ENCODE results near the gene PITPNC1. TPM values are rescaled to one million over a fixed set of nuclear protein-coding genes. Genes with fewer than 3 reads are reported as not detected.
"Not testable (repeated sequence)": the region's sequence is repeated elsewhere in the genome, so short reads cannot be mapped to it uniquely, and the experiment has no call there.

PITPNC1 gene
- total RNA-seq, 1 experiment from 2014 or later: 20.8 TPM

DNA sequence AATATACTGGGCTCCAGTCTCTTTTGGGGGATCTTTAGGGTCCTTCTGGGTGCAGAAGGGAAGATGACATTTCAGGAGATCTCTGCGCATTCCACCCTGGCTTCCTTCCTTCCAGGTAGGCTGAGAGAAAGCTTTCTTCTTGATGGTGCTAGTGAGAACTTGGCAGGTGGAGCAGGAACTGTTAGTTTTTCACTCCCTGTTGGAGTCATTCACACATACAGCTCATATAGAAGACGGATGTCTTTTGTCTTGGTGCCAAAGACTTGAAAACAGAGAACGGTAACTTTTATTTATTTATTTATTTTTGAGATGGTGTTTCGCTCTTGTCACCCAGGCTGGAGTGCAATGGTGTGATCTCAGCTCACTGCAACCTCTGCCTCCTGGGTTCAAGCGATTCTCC, 43.9 kb downstream of the PITPNC1 start:
- CTCF ChIA-PET: no interaction called here

DNA sequence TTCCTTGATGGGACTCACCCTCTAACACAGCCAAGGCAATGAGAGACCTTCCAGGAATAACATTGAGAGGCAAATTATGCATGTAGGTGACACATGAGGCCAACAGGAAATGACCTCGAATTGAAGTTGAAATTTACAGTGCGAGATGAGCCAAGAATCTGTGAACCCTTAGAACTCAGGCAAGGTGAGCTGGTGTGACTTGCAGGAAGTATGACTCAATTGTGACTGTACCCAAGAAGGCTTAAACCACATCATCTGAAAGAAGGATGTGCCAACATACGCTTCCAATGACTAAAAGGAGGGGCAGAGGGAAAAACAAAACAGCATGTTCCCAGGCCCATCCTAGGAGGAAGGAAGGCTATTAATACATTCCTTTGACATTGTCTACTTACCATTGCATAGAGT, 44.8 kb downstream of the PITPNC1 start:
- DNase-seq (ENCODE audit: low read depth, low spot score) (peak; percentile 96), ATAC-seq (peak; percentile 95)
- in situ Hi-C loops (cut with HindIII; ENCODE audit: low pct_unique_long_range_greater_than_20kb, low sequenced_read_pairs): no loop called here
- POLR2A ChIA-PET: no interaction called here
- Histone ChIP-seq H3K9me3 (ENCODE audit: control insufficient read depth, insufficient read depth, low read depth, low read length) (no peaks in the 10 kb centered on the region), H3K36me3 (ENCODE audit: control insufficient read depth, insufficient read depth, low read length) (no peaks in the 10 kb centered on the region), H3K4me3 (ENCODE audit: low read depth in 2 of 2, low read length in 2 of 2) (peak overlapping the region in 1 of 2 experiments; percentile 2; a peak in 1 of 4 replicates), H3K27me3 (ENCODE audit: control insufficient read depth, insufficient read depth, low read length) (no peaks in the 10 kb centered on the region), H3K27ac (ENCODE audit: low read length) (peak overlapping the region; percentile 87), H3K4me1 (ENCODE audit: control insufficient read depth, insufficient read depth, low read length) (peaks cover 36% of the 10 kb centered on the region)
- intact Hi-C loops (cut with micrococcal nuclease; ENCODE audit: unreplicated experiment): no loop called here
- no TSS peak for BruUV-seq (replicated peaks)
- TF ChIP-seq TCF7L2 (IDR thresholded peaks at IDR 0.05; ENCODE audit: low read depth, low read length) (peak; percentile 59; the same call in 1 of the 2 replicates), POLR2AphosphoS5 (IDR thresholded peaks at IDR 0.05; ENCODE audit: low read depth, low read length) (no peak)
- CTCF ChIA-PET: no interaction called here

More for the DNA sequence above, 43.9 kb downstream of the PITPNC1 start:
- H3K27me3 ChIP-seq (ENCODE audit: control insufficient read depth, insufficient read depth, low read length): no peaks in the 10 kb centered on the region
- TF ChIP-seq, protein P1, sequence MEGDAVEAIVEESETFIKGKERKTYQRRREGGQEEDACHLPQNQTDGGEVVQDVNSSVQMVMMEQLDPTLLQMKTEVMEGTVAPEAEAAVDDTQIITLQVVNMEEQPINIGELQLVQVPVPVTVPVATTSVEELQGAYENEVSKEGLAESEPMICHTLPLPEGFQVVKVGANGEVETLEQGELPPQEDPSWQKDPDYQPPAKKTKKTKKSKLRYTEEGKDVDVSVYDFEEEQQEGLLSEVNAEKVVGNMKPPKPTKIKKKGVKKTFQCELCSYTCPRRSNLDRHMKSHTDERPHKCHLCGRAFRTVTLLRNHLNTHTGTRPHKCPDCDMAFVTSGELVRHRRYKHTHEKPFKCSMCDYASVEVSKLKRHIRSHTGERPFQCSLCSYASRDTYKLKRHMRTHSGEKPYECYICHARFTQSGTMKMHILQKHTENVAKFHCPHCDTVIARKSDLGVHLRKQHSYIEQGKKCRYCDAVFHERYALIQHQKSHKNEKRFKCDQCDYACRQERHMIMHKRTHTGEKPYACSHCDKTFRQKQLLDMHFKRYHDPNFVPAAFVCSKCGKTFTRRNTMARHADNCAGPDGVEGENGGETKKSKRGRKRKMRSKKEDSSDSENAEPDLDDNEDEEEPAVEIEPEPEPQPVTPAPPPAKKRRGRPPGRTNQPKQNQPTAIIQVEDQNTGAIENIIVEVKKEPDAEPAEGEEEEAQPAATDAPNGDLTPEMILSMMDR (IDR thresholded peaks at IDR 0.05): no peak
- TF ChIP-seq SIN3A (IDR thresholded peaks at IDR 0.05; ENCODE audit: borderline replicate concordance, insufficient read depth, low read depth, low read length): no peak
- no peak for TF ChIP-seq POLR2AphosphoS5 (IDR thresholded peaks at IDR 0.05; ENCODE audit: low read depth, low read length)
- no peak for TF ChIP-seq TCF7L2 (IDR thresholded peaks at IDR 0.05; ENCODE audit: low read depth, low read length)
- TF ChIP-seq, protein P2, sequence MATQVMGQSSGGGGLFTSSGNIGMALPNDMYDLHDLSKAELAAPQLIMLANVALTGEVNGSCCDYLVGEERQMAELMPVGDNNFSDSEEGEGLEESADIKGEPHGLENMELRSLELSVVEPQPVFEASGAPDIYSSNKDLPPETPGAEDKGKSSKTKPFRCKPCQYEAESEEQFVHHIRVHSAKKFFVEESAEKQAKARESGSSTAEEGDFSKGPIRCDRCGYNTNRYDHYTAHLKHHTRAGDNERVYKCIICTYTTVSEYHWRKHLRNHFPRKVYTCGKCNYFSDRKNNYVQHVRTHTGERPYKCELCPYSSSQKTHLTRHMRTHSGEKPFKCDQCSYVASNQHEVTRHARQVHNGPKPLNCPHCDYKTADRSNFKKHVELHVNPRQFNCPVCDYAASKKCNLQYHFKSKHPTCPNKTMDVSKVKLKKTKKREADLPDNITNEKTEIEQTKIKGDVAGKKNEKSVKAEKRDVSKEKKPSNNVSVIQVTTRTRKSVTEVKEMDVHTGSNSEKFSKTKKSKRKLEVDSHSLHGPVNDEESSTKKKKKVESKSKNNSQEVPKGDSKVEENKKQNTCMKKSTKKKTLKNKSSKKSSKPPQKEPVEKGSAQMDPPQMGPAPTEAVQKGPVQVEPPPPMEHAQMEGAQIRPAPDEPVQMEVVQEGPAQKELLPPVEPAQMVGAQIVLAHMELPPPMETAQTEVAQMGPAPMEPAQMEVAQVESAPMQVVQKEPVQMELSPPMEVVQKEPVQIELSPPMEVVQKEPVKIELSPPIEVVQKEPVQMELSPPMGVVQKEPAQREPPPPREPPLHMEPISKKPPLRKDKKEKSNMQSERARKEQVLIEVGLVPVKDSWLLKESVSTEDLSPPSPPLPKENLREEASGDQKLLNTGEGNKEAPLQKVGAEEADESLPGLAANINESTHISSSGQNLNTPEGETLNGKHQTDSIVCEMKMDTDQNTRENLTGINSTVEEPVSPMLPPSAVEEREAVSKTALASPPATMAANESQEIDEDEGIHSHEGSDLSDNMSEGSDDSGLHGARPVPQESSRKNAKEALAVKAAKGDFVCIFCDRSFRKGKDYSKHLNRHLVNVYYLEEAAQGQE (IDR thresholded peaks at IDR 0.05; ENCODE audit: insufficient read depth in 1 of 2, low read depth in 2 of 2, low read length in 1 of 2): no peak
- no peaks in the 10 kb centered on the region for H3K9me3 ChIP-seq (ENCODE audit: control insufficient read depth, insufficient read depth, low read depth, low read length)
- ATAC-seq (peak; percentile 24; the same call in 1 of the 2 replicates), DNase-seq (ENCODE audit: low read depth, low spot score) (no peak)
- POLR2A ChIA-PET: no interaction called here
- no peaks in the 10 kb centered on the region for H3K36me3 ChIP-seq (ENCODE audit: control insufficient read depth, insufficient read depth, low read length)
- peak overlapping the region; percentile 71 for H3K27ac ChIP-seq (ENCODE audit: low read length)
- in situ Hi-C loops (cut with HindIII; ENCODE audit: low pct_unique_long_range_greater_than_20kb, low sequenced_read_pairs) (no loop called here), intact Hi-C loops (cut with micrococcal nuclease; ENCODE audit: unreplicated experiment) (no loop called here)
- H3K4me1 ChIP-seq (ENCODE audit: control insufficient read depth, insufficient read depth, low read length): peaks cover 36% of the 10 kb centered on the region
- peak overlapping the region in 1 of 2 experiments; percentile 30; a peak in 2 of 4 replicates for H3K4me3 ChIP-seq (ENCODE audit: low read depth in 2 of 2, low read length in 2 of 2)
- BruUV-seq (replicated peaks): no TSS peak

DNA sequence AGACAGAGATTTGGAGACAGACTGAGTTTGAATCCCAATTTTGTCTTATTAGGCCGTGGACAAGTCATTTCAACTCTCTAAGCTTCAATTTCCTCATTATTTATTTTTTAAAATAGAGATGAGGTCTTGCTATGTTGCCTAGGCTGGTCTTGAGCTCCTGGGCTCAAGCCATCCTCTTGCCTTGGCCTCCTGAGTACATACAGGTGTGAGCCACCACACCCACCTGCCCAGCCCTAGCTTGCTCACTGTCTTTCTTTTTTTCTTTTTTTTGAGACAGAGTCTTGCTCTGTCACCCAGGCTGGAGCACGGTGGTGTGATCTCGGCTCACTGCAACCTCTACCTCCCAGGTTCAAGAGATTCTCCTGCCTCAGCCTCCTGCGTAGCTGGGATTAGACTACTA, 45.2 kb downstream of the PITPNC1 start:
- in situ Hi-C loops (cut with HindIII; ENCODE audit: low pct_unique_long_range_greater_than_20kb, low sequenced_read_pairs); intact Hi-C loops (cut with micrococcal nuclease; ENCODE audit: unreplicated experiment); POLR2A ChIA-PET; H3K4me3 ChIP-seq (ENCODE audit: low read depth in 2 of 2, low read length in 2 of 2); DNase-seq (ENCODE audit: low read depth, low spot score); CTCF ChIA-PET; H3K9me3 ChIP-seq (ENCODE audit: control insufficient read depth, insufficient read depth, low read depth, low read length); BruUV-seq (replicated peaks); H3K27me3 ChIP-seq (ENCODE audit: control insufficient read depth, insufficient read depth, low read length); H3K36me3 ChIP-seq (ENCODE audit: control insufficient read depth, insufficient read depth, low read length): not testable (repeated sequence)
- peaks cover 36% of the 10 kb centered on the region for H3K4me1 ChIP-seq (ENCODE audit: control insufficient read depth, insufficient read depth, low read length)
- ATAC-seq: peak; percentile 26
- H3K27ac ChIP-seq (ENCODE audit: low read length): peak overlapping the region; percentile 87

Data from Panc1 (cell line).